Liver (tissue), 9 donors: ENCODE results near the gene PIGV. TPM values are rescaled to one million over a fixed set of nuclear protein-coding genes. Genes with fewer than 3 reads are reported as not detected.
A peak's percentile ranks its signal among the peaks of the same experiment; 100 is the strongest.

Experiments used
- DNase-seq: peaks from one replicate; pipeline ENCODE4 v3.0.0-alpha.2; 2017; ENCODE audit warnings: low spot score
- H3K27ac ChIP-seq, 2 donors: one replicate each; pipeline ENCODE4 v1.7.0; 2013; ENCODE audit warnings: inconsistent platforms in 2 of 2, low read length in 2 of 2, control low read depth in 1 of 2, low read depth in 1 of 2, mild to moderate bottlenecking in 1 of 2
- H3K27me3 ChIP-seq, 4 donors: one replicate each; pipeline versions ENCODE4 v1.6.1 to v1.7.0; 2013; ENCODE audit warnings: low read length in 3 of 4, inconsistent platforms in 1 of 4, mild to moderate bottlenecking in 1 of 4, moderate library complexity in 1 of 4; ENCODE audit not compliant: control insufficient read depth in 4 of 4, insufficient read depth in 4 of 4
- H3K36me3 ChIP-seq, 4 donors: one replicate each; pipeline versions ENCODE4 v1.6.1 to v1.7.0; 2013; ENCODE audit warnings: low read length in 3 of 4, mild to moderate bottlenecking in 3 of 4, low read depth in 1 of 4, moderate library complexity in 1 of 4; ENCODE audit not compliant: control insufficient read depth in 4 of 4, insufficient read depth in 3 of 4
- H3K4me1 ChIP-seq, 4 donors: one replicate each; pipeline versions ENCODE4 v1.6.1 to v1.7.0; 2013; ENCODE audit warnings: low read length in 3 of 4, mild to moderate bottlenecking in 3 of 4, moderate library complexity in 1 of 4; ENCODE audit not compliant: control insufficient read depth in 4 of 4, insufficient read depth in 4 of 4
- H3K4me3 ChIP-seq, 3 donors: one replicate each; pipeline versions ENCODE4 v1.6.1 to v1.7.0; 2013; ENCODE audit warnings: low read length in 3 of 3, control low read depth in 1 of 3, low read depth in 1 of 3, mild to moderate bottlenecking in 1 of 3
- H3K9ac ChIP-seq, 2 donors: one replicate each; pipeline ENCODE4 v1.7.0; 2013; ENCODE audit warnings: low read length in 2 of 2, mild to moderate bottlenecking in 2 of 2, moderate library complexity in 2 of 2, control low read depth in 1 of 2, low read depth in 1 of 2
- H3K9me3 ChIP-seq, 4 donors: one replicate each; pipeline versions ENCODE4 v1.6.1 to v1.7.0; 2013; ENCODE audit warnings: low read length in 3 of 4; ENCODE audit not compliant: control insufficient read depth in 4 of 4
- EGR1 ChIP-seq, 2 donors: IDR thresholded peaks; 2 replicates each; pipeline ENCODE4 v1.6.1; 2016 to 2018; ENCODE audit warnings: antibody characterized with exemption in 2 of 2, low read depth in 2 of 2
- FOXA1 ChIP-seq: IDR thresholded peaks from 2 replicates; pipeline ENCODE4 v1.6.1; 2016; ENCODE audit warnings: antibody characterized with exemption
- FOXA2 ChIP-seq: IDR thresholded peaks from 2 replicates; pipeline ENCODE4 v1.6.1; 2016; ENCODE audit warnings: antibody characterized with exemption
- GABPA ChIP-seq, 2 donors: IDR thresholded peaks in 1 of 2; conservative IDR thresholded peaks in 1 of 2; 2 replicates each; pipeline ENCODE4 v1.6.1; 2016; ENCODE audit warnings: antibody characterized with exemption in 2 of 2, mild to moderate bottlenecking in 1 of 2, moderate library complexity in 1 of 2
- HNF4A ChIP-seq, 2 donors: conservative IDR thresholded peaks; 2 replicates each; pipeline ENCODE4 v1.6.1; 2016; ENCODE audit warnings: antibody characterized with exemption in 2 of 2, mild to moderate bottlenecking in 2 of 2
- HNF4G ChIP-seq: IDR thresholded peaks from 2 replicates; pipeline ENCODE4 v1.6.1; 2016; ENCODE audit warnings: antibody characterized with exemption
- JUND ChIP-seq, 2 donors: IDR thresholded peaks; 2 replicates each; pipeline ENCODE4 v1.6.1; 2016; ENCODE audit warnings: antibody characterized with exemption in 2 of 2
- MAX ChIP-seq: IDR thresholded peaks from 2 replicates; pipeline ENCODE4 v1.6.1; 2016; ENCODE audit warnings: antibody characterized with exemption
- NR2F2 ChIP-seq: IDR thresholded peaks from 2 replicates; pipeline ENCODE4 v1.6.1; 2016; ENCODE audit warnings: antibody characterized with exemption
- RAD21 ChIP-seq, 2 donors: IDR thresholded peaks; 2 replicates each; pipeline ENCODE4 v1.6.1; 2016; ENCODE audit warnings: antibody characterized with exemption in 2 of 2, mild to moderate bottlenecking in 2 of 2
- RXRA ChIP-seq, 2 donors: IDR thresholded peaks; 2 replicates each; pipeline ENCODE4 v1.6.1; 2017 to 2018; ENCODE audit warnings: antibody characterized with exemption in 2 of 2, mild to moderate bottlenecking in 1 of 2
- SP1 ChIP-seq: IDR thresholded peaks from 2 replicates; pipeline ENCODE4 v1.6.1; 2018; ENCODE audit warnings: antibody characterized with exemption, mild to moderate bottlenecking
- TAF1 ChIP-seq: conservative IDR thresholded peaks from 2 replicates; pipeline ENCODE4 v1.6.1; 2016; ENCODE audit warnings: antibody characterized with exemption, mild to moderate bottlenecking
- YY1 ChIP-seq: IDR thresholded peaks from 2 replicates; pipeline ENCODE4 v1.6.1; 2016; ENCODE audit warnings: antibody characterized with exemption, mild to moderate bottlenecking
- whole genome bisulfite sequencing: extraction: QIAGEN DNeasy Blood & Tissue Kit; methylation state at CpG from one replicate; pipeline ENCODE4 v1.1.7; 2013; 5-methylcytosine and 5-hydroxymethylcytosine counted together
- polyA plus RNA-seq, 2 donors: library from polyadenylated mRNA; stranded (reverse) in 1 of 2; unstranded in 1 of 2; fragments of 200-250 nt in 1 of 2; fragments of >200 nt in 1 of 2; fragmentation: Nextera tagmentation in 1 of 2; extraction: Ambion mirVana in 1 of 2; gene quantifications; one replicate each; pipeline versions ENCODE4 v1.2.1 to v1.2.3, GENCODE V29; 2013 to 2015
- total RNA-seq, 2 donors: library from RNA; depleted of rRNA; stranded (reverse); fragments of >200 nt; gene quantifications; one replicate each; pipeline ENCODE4 v1.2.3, GENCODE V29; 2014
- TF ChIP-seq, protein P1 (sequence below): IDR thresholded peaks from 2 replicates; pipeline ENCODE4 v1.6.1; 2016; ENCODE audit warnings: antibody characterized with exemption
- TF ChIP-seq, protein P2 (sequence below): IDR thresholded peaks from 2 replicates; pipeline ENCODE4 v1.6.1; 2016; ENCODE audit warnings: antibody characterized with exemption
- TF ChIP-seq, protein P3 (sequence below): IDR thresholded peaks from 2 replicates; pipeline ENCODE4 v1.6.1; 2016; ENCODE audit warnings: antibody characterized with exemption, mild to moderate bottlenecking
- TF ChIP-seq, protein P4 (sequence below): fragments of 150-350 bp; IDR thresholded peaks from 2 replicates; pipeline ENCODE4 v1.5.1; 2017; ENCODE audit warnings: improper control_type of control experiment, low read depth, low read length; ENCODE audit not compliant: missing input control
- donor health status: healthy.
- donor health status: healthy.
- donor health status: healthy.
- donor health status: healthy.
- donor health status: healthy.

Gene PIGV
- total and polyA plus RNA-seq, 4 donors = 13.9 to 24.3 (median 14.8) TPM

GRCh38 chr1:26831059-26831458, 43.3 kb downstream of the PIGV start:
- Histone ChIP-seq H3K9ac (peak overlapping the region in 1 of 2 donors; percentile 48), H3K36me3 (peaks cover 3 to 23% (median 16%) of the 10 kb centered on the region in 4 donors), H3K27me3 (no peaks in the 10 kb centered on the region), H3K27ac (peak overlapping the region; percentile 83 to 93), H3K9me3 (no peaks in the 10 kb centered on the region), H3K4me1 (peaks cover 12 to 57% (median 44%) of the 10 kb centered on the region in 4 donors), H3K4me3 (no peak overlapping the region)
- TF ChIP-seq FOXA2 (no peak), FOXA1 (no peak), EGR1 (IDR thresholded peaks at IDR 0.05; ENCODE audit: low read depth in 2 of 2) (no peak), MAX (no peak), RXRA (IDR thresholded peaks at IDR 0.05) (no peak), NR2F2 (no peak), TAF1 (no peak), HNF4A (conservative IDR thresholded peaks at IDR 0.05) (no peak), JUND (IDR thresholded peaks at IDR 0.05) (no peak), RAD21 (IDR thresholded peaks at IDR 0.05) (no peak), GABPA (IDR thresholded peaks at IDR 0.05 in 1 of 2, conservative IDR thresholded peaks at IDR 0.05 in 1 of 2) (no peak), HNF4G (no peak), YY1 (no peak), SP1 (no peak)
- TF ChIP-seq, protein P1, sequence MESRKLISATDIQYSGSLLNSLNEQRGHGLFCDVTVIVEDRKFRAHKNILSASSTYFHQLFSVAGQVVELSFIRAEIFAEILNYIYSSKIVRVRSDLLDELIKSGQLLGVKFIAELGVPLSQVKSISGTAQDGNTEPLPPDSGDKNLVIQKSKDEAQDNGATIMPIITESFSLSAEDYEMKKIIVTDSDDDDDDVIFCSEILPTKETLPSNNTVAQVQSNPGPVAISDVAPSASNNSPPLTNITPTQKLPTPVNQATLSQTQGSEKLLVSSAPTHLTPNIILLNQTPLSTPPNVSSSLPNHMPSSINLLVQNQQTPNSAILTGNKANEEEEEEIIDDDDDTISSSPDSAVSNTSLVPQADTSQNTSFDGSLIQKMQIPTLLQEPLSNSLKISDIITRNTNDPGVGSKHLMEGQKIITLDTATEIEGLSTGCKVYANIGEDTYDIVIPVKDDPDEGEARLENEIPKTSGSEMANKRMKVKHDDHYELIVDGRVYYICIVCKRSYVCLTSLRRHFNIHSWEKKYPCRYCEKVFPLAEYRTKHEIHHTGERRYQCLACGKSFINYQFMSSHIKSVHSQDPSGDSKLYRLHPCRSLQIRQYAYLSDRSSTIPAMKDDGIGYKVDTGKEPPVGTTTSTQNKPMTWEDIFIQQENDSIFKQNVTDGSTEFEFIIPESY = no peak
- TF ChIP-seq, protein P2, sequence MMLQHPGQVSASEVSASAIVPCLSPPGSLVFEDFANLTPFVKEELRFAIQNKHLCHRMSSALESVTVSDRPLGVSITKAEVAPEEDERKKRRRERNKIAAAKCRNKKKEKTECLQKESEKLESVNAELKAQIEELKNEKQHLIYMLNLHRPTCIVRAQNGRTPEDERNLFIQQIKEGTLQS = no peak
- TF ChIP-seq, protein P3, sequence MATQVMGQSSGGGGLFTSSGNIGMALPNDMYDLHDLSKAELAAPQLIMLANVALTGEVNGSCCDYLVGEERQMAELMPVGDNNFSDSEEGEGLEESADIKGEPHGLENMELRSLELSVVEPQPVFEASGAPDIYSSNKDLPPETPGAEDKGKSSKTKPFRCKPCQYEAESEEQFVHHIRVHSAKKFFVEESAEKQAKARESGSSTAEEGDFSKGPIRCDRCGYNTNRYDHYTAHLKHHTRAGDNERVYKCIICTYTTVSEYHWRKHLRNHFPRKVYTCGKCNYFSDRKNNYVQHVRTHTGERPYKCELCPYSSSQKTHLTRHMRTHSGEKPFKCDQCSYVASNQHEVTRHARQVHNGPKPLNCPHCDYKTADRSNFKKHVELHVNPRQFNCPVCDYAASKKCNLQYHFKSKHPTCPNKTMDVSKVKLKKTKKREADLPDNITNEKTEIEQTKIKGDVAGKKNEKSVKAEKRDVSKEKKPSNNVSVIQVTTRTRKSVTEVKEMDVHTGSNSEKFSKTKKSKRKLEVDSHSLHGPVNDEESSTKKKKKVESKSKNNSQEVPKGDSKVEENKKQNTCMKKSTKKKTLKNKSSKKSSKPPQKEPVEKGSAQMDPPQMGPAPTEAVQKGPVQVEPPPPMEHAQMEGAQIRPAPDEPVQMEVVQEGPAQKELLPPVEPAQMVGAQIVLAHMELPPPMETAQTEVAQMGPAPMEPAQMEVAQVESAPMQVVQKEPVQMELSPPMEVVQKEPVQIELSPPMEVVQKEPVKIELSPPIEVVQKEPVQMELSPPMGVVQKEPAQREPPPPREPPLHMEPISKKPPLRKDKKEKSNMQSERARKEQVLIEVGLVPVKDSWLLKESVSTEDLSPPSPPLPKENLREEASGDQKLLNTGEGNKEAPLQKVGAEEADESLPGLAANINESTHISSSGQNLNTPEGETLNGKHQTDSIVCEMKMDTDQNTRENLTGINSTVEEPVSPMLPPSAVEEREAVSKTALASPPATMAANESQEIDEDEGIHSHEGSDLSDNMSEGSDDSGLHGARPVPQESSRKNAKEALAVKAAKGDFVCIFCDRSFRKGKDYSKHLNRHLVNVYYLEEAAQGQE = no peak
- TF ChIP-seq, protein P4, sequence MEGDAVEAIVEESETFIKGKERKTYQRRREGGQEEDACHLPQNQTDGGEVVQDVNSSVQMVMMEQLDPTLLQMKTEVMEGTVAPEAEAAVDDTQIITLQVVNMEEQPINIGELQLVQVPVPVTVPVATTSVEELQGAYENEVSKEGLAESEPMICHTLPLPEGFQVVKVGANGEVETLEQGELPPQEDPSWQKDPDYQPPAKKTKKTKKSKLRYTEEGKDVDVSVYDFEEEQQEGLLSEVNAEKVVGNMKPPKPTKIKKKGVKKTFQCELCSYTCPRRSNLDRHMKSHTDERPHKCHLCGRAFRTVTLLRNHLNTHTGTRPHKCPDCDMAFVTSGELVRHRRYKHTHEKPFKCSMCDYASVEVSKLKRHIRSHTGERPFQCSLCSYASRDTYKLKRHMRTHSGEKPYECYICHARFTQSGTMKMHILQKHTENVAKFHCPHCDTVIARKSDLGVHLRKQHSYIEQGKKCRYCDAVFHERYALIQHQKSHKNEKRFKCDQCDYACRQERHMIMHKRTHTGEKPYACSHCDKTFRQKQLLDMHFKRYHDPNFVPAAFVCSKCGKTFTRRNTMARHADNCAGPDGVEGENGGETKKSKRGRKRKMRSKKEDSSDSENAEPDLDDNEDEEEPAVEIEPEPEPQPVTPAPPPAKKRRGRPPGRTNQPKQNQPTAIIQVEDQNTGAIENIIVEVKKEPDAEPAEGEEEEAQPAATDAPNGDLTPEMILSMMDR = no peak
- WGBS = 92% methylated on average over 3 of the region's 3 CpGs
- DNase-seq = no peak
